ENCODE results near the gene GRID1. TPM values are rescaled to one million over a fixed set of nuclear protein-coding genes. Genes with fewer than 3 reads are reported as not detected.

GRID1 gene
- total and polyA plus RNA-seq, 9 of the 15 experiments (the other 6 are each of a cell fraction or from before 2014, with no cell fraction given), result 0.01 to 7.2 (median 1.2) TPM

DNA sequence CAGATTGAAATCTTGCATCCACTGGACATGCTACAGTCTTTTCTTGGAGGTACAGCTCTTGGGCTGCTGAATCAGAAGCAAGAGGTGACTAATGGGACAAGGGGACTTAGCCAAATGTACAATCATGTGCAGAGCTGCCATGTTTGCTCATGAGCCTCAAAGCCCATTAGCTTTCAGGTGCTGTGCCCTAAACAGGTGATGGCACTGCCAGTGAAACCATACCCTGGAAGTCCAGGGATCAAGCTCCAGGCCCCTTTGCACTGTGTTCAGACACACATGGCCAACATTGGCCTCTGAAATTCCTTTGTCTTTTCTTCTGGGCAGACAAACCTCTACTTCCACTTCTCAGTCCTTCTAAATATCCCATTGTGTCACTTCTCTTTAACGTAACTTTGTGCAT is 328.2 kb downstream of the GRID1 start (continued):
- no peak for TF ChIP-seq CUX1 (CRISPR knock-in tag; IDR thresholded peaks at IDR 0.05)
- no peak for TF ChIP-seq MTA2 (IDR thresholded peaks at IDR 0.05; ENCODE audit: low read depth)
- no peak for TF ChIP-seq NELFE (IDR thresholded peaks at IDR 0.05; ENCODE audit: insufficient read depth, insufficient read length)
- no peak for TF ChIP-seq BRD9 (IDR thresholded peaks at IDR 0.05; ENCODE audit: low read depth, partially characterized antibody)
- TF ChIP-seq KLF1 (tag; IDR thresholded peaks at IDR 0.05), result no peak
- no peak for TF ChIP-seq BRCA1 (IDR thresholded peaks at IDR 0.05)
- TF ChIP-seq BRCA1 (CRISPR knock-in tag; IDR thresholded peaks at IDR 0.05), result no peak

GRCh38 chr10:86037096-86037495 is 329.5 kb downstream of the GRID1 start:
- no TSS peak for BruUV-seq (replicated peaks)
- no peak overlapping the region for H3K4me2 ChIP-seq (ENCODE audit: insufficient read depth, low read length)
- H2AFZ ChIP-seq (ENCODE audit: low read depth, low read length), result no peak overlapping the region
- in situ Hi-C loops (cut with MboI) (no loop called here), intact Hi-C loops (cut with micrococcal nuclease) (no loop called here)
- ATAC-seq, result no peak
- H3K9me3 ChIP-seq (replicated peaks; ENCODE audit: control insufficient read depth, insufficient read depth, low read depth, low read length), result no peaks in the 10 kb centered on the region
- H3K36me3 ChIP-seq (ENCODE audit: control insufficient read depth, insufficient read depth, low read length), result no peaks in the 10 kb centered on the region
- 2% methylated on average over 5 of the region's 5 CpGs for WGBS (ENCODE audit: insufficient coverage, low coverage, missing lambda C conversion rate)
- no peak overlapping the region for H3K9ac ChIP-seq (ENCODE audit: insufficient read depth in 1 of 2, low read depth in 2 of 2, low read length in 2 of 2)
- peaks cover 0 to 11% of the 10 kb centered on the region in 2 experiments; a peak in 2 of 5 replicates for H3K27me3 ChIP-seq (ENCODE audit: control insufficient read depth in 2 of 2, insufficient read depth in 2 of 2, low read length in 2 of 2)
- DNase-seq (ENCODE audit: extremely low read depth in 1 of 4, low spot score in 3 of 4), result no peak
- H3K4me1 ChIP-seq (replicated peaks in 1 of 2; ENCODE audit: control insufficient read depth in 2 of 2, insufficient read depth in 2 of 2, low read length in 2 of 2), result no peaks in the 10 kb centered on the region
- H4K20me1 ChIP-seq (replicated peaks; ENCODE audit: control insufficient read depth, insufficient read depth, low read length), result no peaks in the 10 kb centered on the region
- FAIRE-seq, result no peak
- H3K9me1 ChIP-seq (ENCODE audit: control insufficient read depth, insufficient read depth, low read length), result no peaks in the 10 kb centered on the region
- ChIA-PET POLR2A (interaction anchor here (0.6 to 1.4 kb wide), 2 partner anchors 9 to 29 kb away, joined by 3 to 4 read pairs; no protein-coding TSS in a partner anchor), CTCF (ENCODE audit: low intra/inter-chr PET ratio) (no interaction called here)
- no peak overlapping the region for H3K4me3 ChIP-seq
- no peaks in the 10 kb centered on the region for H3K79me2 ChIP-seq (ENCODE audit: control insufficient read depth, insufficient read depth, low read length)
- no peak overlapping the region for H3K27ac ChIP-seq (ENCODE audit: extremely low read depth, low read depth, low read length)
- TF ChIP-seq CCAR2 (IDR thresholded peaks at IDR 0.05; ENCODE audit: low read depth, low read length) (no peak), ZNF696 (CRISPR knock-in tag; conservative IDR thresholded peaks at IDR 0.05) (no peak), NBN (IDR thresholded peaks at IDR 0.05; ENCODE audit: low read depth) (no peak), GATA2 (CRISPR knock-in tag; IDR thresholded peaks at IDR 0.05) (no peak), SMAD1 (IDR thresholded peaks at IDR 0.05; ENCODE audit: low read depth, low read length, partially characterized antibody) (no peak), SMARCA5 (IDR thresholded peaks at IDR 0.05) (no peak)
- TF ChIP-seq, protein P1, sequence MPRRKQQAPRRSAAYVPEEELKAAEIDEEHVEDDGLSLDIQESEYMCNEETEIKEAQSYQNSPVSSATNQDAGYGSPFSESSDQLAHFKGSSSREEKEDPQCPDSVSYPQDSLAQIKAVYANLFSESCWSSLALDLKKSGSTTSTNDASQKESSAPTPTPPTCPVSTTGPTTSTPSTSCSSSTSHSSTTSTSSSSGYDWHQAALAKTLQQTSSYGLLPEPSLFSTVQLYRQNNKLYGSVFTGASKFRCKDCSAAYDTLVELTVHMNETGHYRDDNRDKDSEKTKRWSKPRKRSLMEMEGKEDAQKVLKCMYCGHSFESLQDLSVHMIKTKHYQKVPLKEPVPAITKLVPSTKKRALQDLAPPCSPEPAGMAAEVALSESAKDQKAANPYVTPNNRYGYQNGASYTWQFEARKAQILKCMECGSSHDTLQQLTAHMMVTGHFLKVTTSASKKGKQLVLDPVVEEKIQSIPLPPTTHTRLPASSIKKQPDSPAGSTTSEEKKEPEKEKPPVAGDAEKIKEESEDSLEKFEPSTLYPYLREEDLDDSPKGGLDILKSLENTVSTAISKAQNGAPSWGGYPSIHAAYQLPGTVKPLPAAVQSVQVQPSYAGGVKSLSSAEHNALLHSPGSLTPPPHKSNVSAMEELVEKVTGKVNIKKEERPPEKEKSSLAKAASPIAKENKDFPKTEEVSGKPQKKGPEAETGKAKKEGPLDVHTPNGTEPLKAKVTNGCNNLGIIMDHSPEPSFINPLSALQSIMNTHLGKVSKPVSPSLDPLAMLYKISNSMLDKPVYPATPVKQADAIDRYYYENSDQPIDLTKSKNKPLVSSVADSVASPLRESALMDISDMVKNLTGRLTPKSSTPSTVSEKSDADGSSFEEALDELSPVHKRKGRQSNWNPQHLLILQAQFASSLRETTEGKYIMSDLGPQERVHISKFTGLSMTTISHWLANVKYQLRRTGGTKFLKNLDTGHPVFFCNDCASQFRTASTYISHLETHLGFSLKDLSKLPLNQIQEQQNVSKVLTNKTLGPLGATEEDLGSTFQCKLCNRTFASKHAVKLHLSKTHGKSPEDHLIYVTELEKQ (CRISPR knock-in tag; IDR thresholded peaks at IDR 0.05), result no peak
